GM19463 (cell line): ENCODE measurements around the gene TXNDC8.
A peak's percentile ranks its signal among the peaks of the same experiment; 100 is the strongest.
"Not testable (repeated sequence)": the region's sequence is repeated elsewhere in the genome, so short reads cannot be mapped to it uniquely, and the experiment has no call there.

Source experiments
- ATAC-seq: cut with Tn5 transposase; IDR thresholded peaks from one replicate; pipeline ENCODE4 v1.9.1; 2021; ENCODE audit warnings: mild to moderate bottlenecking, moderate library complexity; ENCODE audit not compliant: unreplicated experiment

TXNDC8 gene

DNA sequence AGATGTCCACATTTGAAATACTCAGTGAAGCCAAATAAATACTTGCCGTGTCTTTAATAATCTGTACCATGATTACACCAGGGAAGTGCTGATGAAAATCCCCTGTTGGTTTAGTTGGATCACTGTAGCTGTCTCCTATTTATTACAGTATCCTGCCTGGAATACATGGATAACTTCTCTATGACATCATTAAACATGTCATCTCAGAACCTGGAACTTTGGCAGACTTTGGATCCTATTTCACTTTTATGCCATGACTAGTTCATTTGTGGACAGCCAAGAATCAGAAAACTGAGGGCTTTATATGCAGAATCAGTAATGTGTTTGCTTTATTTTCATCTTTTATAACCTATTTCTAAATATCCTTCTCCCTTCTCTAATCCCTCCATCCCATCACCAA lies at the start of gene TXNDC8:
Gene TXNDC8, minus strand, starts transcription at position 137 of the 400 bp plus-strand sequence.
- no peak for ATAC-seq

DNA sequence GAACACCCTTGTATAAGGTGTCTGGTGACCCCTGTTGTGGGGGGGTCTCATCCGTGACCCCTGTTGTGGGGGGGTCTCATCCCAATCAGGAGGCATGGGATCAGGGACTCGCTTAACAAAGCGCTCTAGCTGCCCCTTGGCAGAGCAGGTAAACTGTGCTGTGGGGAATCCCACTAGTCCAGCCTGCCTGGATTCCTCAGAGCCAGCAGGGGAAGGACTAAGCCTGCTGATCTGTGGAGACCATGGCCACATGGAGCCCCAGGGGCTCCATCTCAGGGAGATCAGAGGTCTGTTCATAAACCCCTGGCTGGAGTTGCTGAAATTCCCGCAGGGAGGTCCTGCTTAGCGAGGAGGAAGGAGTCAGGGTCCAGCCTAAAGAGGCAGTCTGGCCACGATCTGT lies 45.8 kb upstream of the TXNDC8 start:
- no peak for ATAC-seq

DNA sequence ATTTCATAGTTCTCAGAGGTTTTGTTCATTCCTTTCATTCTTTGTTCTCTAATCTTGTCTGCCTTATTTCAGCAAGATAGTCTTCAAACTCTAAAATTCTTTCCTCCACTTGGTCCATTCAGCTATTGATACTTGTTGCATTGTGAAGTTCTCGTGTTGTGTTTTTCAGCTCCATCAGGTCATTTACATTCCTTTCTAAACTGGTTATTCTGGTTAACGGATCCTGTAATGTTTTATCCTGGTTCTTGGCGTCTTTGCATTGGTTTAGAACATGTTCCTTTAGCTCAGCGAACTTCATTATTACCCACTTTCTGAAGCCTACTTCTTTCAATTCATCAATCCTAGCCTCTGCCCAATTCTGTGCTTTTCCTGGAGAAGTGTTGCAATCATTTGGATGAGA lies 45.1 kb upstream of the TXNDC8 start:
- no peak for ATAC-seq

DNA sequence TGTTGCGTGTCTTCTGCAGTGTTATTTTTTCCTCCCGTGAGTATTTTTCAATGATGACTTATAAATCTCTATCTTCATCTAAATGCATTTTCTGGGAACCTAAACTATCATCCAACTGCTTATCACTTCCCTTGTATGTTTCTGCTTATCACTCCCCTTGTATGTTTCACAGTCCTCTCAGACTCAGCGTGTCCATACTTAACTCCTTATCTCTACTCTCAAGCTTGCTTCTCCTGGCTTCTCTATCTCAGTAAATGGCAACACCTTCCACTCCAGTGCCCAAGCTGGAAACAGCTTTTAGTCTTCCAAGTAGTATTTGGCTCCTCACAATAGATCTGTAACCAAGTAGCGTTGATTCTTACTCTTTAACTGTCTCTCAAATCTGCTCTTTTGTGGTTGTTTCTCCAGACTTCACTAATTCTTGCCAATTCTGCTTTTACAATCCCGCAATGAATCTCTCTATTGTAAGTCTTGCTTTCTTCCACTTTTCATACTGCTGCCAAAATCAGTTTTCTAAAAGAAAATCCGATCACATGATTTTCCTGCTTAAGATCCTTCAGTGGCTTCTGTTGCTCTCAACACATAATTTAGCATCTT lies 33.8 kb upstream of the TXNDC8 start:
- ATAC-seq = no peak

DNA sequence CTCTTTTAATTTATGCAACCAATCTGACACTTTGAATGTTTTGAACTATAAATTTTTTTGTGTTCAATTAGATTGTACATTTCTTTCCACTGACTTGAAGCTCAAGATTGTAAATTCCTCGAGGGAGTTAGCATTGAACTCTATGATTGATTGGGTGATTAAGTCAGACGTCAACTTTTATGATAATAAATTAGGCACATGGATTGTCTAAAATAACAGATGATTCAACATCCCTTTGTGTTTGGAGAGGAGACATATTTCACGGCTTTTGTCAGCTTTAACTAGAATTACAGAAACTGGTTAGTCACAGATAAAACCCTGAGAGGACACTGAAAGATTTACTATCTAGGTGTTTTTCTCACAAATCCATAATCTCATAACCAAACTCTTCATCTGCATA lies 32.7 kb upstream of the TXNDC8 start:
- no peak for ATAC-seq

DNA sequence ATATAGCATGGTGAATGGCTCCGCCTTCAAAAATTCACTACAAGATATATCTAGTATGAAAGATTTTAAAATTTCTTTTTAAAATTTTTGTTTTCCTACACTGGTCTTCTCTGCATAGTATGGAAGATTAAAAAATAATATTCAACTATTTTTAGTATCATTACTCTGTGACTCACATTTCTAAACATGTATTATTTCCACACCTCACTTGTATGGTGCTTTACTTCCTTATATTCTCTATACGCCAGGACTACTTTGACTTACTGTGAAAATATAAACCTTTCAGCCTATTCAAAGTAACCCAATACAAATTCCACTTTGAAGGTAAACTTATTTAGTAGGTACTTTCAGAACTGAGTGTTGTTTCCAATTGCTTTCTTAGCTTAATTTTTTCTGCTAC lies 26.8 kb upstream of the TXNDC8 start:
- ATAC-seq = no peak

DNA sequence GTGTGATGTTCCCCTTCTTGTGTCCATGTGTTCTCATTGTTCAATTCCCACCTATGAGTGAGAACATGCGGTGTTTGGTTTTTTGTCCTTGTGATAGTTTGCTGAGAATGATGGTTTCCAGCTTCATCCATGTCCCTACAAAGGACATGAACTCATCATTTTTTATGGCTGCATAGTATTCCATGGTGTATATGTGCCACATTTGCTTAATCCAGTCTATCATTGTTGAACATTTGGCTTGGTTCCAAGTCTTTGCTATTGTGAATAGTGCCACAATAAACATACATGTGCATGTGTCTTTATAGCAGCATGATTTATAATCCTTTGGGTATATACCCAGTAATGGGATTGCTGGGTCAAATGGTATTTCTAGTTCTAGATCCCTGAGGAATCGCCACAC lies 21.3 kb upstream of the TXNDC8 start:
- ATAC-seq = not testable (repeated sequence)

DNA sequence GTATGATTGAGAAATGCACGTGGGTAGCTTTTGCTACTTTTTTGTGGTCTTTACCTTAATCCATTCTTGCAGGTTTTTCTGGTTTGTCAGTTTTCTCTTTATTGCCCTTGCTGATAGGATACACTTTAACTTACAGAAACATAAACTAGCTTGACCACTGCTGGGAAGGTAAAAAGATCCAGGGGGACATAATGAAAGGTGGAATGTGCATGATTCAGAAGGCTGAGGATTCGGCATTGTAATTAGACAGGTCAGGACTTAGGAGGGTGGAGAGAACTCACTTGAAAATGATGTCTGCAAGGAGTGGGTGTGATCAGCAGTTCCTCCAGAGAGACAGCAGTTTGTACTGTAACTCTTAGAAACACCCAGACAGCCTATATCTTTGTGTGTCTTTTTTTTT lies 19.8 kb upstream of the TXNDC8 start:
- no peak for ATAC-seq

DNA sequence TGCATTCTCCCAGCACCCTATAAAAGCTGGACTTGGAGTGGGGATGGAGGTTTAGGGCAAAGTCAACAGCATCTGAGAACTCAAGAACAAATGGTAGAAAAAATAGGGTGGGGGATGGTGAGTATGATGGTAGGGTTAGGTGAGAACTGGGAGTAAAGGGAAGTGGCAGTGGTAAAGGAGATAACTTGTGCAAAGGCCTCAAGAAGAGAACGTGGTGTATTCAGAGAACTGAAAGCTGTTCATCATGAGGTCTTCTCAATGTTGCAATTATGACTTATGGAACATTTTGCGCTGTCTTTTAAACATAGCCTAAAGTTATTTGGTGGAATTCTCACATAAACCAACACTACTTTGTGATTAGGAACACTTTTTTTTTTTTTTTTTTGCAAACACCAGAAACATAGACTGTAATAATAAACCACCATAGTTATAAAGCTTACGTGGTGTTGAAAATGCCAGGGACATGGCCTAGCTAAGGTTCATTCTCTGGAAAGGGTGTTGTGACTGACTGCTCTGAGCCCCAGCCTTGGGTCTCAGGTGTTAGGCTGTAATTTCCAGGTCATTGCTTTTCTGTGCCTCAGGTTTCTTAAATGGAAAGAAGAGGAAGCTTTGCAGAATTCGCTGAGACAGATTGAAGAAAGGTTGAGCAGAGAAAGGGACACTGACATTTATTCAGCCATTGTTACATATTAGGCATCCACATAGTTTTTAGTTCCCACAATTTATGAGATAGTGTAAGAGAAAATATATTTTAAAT lies 19.2 kb upstream of the TXNDC8 start:
- no peak for ATAC-seq

DNA sequence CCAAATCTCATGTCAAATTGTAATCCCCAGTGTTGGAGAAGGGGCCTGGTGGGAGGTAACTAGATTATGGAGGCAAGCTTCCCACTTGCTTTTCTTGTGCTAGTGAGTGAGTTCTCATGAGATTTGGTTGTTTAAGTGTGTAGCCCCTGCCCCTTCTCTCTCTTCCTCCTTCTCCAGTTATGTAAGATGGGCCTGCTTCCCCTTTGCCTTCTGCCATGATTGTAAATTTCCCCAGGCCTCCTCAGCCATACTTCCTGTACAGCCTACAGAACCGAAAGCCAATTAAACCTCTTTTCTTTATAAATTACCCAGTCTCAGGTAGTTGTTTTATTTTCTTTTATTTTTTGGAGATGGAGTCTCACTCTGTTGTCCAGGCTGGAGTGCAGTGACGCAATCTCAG lies 18.2 kb upstream of the TXNDC8 start:
- ATAC-seq = no peak

DNA sequence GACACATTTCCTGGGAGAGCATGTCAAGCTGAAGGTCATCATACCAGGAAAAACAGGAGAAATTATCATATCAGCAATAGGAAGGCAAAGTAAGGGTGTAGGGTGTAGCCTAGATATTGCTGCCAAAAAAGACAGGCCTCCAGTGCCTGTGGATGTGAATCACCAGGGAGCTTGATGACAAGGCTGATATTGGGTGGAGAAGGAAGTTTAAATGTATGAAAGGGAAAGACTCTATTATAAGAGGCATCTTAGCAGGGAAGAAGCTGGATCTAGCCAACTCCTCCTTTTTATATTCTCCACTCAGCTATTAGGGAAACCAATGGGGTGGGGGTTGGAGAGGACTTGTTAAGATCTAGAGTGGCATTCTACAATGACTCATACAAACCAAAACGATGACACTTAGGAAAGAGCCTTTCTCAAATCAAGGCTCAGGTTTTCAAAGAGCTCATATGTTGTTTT lies 13.4 kb upstream of the TXNDC8 start:
- ATAC-seq = no peak

DNA sequence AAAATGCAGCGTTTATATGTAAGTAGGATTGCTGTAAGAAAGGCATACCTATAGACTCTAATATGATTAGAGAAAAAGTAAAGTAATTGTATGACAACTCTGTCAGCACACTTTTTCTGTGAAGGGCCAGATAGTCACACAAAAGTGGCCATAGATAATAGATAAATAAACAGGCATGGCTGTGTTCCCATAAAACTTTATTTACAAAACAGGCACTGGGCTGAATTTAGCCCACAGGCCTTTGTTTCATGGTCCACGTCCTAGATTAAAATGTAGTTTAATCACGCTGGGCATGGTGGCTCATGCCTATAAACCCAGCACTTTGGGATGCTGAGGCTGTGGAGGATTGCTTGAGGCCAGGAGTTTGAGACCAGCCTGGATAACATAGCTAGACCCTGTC lies 8.7 kb upstream of the TXNDC8 start:
- ATAC-seq = no peak

DNA sequence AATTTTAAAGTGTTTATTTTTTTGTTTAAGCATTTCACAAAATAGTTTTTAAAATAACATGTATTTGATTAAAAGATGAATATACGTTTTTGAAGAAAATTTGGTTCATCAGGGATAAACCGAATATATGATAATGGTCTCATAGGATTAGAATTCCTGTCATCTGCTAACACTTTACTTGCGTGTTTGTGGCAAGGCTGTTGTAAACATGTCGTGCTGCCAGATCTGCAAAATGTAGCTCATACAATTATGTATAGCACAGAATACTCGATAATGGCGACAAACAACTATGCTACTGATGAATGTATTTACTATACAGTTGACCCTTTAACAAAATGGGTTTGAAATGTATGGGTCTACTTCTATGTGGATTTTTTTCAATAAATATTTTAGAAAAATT lies 7.2 kb upstream of the TXNDC8 start:
- ATAC-seq = no peak

DNA sequence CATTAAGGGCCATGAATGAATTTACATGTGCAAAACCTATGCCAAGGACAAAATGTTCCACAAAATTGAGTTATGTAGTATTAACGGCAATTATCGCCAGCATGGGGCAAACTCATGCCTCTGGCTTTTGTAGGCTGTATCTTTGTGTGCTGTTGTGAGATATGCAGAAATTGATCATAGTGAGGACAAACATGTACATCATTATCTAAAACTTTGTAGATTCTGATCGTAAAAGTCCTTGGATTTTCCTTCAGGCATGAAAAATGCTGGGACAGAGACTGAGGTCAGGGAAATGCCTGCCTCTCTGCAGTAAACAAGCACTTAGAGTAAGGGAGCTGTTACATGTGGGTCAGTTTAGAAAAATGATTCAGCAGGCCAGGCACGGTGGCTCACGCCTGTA lies 5.9 kb upstream of the TXNDC8 start:
- no peak for ATAC-seq

DNA sequence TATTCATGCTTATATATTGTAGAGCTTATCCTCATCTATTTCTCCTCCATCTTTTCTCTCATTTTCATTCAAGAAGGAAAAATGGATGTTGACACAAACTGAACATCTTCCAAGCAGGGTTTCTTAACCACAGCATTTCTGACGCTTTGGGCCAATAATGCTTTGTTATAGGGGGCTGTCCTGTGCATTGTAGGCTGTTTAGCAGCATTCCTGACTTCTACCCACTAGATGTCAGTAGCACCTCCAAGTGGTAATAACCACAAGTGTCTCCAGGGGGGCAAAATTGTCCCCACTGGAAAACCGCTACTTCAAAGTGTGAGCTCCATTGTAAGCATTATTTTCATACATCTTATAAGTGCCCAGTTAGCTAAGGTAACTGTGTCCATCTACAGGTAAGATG lies 2.6 kb upstream of the TXNDC8 start:
- no peak for ATAC-seq

DNA sequence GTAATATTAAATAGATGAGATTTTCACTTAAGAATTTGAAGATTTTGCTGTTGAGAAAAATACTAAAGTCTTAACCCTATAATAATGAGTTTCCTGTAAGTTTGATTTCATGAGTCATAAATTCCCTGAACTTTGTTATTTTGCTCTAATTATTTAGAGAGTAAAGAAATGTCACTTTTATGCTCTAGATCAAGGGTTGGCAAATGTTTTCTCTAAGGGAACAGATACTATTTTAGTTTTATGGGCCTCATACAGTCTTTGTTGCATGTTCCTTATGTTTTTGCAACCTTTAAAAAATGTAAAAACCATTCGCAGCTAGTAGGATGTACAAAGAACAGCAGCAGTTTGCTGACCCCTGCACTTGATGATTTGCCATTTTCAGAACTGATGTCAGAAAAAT lies 480 bp upstream of the TXNDC8 start:
- no peak for ATAC-seq

DNA sequence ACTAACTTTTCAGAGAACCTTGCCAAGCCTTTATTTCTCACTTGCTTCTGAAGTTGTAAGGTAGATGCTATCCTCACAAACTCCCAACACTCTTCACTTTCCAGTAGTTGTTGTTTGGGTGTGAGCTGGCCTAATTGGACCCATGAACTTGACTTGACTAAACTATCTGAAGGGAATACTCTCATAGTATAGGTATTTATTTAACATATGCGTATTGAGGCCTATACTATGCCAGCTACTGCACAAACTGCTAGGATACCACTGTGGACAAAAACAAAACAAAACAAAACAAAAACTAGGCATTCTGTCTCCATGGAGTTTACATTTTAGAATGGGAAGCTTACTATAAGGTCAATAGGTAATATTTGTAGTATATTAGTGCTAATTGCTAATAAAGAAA lies 1.3 kb downstream of the TXNDC8 start:
- no peak for ATAC-seq

DNA sequence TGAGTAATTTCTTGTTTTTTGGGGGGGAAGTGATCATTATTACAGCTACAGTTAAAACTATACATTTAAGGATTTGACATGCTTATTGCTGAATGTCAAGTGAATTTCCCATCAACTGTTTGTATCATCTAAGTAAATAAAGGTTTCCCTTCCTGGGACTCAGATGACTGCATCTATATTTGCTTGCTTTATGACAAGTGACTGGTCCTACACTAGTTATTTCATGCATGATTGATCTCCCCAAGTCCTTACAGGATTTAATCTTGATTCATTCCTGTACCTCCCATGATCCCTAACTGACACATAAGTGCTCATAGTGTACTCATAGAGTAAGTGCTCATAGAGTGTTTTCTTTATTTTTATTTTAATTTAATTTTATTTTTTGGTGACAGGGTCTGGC lies 2.8 kb downstream of the TXNDC8 start:
- no peak for ATAC-seq

DNA sequence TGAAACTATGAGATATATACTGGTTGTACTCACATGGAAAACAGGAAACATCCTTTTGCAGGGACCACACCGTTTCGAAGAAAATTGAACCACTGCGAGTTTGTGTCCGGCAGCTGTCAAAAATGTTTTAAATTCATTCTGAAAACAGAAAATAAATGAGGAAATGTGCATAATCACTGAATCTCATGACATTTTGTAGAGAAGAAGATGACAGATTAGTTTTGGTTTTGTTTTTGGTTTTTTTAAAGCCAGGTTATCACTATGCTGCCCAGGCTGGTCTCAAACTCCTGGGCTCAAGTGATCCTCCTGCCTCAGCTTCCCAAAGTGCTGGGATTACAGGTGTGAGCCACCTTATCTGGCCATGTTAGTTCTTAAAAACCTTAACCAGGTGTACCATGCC lies 3.5 kb downstream of the TXNDC8 start:
- ATAC-seq = peak; percentile 61

DNA sequence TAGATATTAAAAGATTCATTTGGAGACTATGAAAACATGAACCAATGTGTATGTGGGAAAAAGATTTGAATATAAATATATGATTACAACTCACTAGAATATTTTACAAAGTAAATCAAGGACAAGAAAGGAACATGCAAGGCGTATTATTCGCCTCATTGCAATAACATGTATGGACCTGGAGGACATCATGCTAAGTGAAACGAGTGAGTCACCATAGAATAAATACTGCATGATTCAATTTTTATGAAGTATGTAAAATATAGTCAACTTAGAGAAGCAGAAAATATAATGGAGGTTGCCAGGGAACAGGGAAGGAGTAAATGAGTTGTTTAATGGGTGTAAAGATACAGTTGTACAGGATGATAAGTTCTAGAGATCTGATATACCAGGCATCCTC lies 4.9 kb downstream of the TXNDC8 start:
- ATAC-seq = no peak

DNA sequence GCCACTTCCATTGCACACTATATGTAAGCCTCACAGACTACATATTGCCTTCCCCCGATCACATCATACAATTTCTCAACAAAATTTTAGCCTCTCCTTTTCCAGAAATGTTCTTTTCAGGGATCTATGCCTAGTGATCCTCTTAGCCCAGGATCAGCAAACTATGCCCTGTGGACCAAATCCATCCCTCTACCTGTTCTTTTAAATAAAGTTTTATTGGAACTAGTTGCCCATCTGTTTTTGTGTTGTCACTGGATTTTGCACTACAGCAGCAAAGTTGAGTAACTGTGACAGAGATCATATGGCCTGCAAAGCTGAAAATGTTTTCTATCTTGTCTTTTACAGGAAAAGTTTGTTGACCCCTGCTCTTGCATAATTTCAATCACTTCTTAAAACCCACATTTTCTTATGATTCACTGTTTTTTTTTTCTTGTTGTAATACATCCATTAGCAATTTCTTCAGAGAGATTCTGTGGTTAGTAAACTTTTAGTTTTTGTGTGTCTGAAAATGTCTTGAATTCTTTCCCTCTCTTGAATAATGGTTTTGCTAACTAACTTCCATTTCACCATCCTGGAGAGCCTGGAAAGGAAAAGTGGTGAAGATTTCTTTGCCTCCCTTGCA lies 7.1 kb downstream of the TXNDC8 start:
- no peak for ATAC-seq

DNA sequence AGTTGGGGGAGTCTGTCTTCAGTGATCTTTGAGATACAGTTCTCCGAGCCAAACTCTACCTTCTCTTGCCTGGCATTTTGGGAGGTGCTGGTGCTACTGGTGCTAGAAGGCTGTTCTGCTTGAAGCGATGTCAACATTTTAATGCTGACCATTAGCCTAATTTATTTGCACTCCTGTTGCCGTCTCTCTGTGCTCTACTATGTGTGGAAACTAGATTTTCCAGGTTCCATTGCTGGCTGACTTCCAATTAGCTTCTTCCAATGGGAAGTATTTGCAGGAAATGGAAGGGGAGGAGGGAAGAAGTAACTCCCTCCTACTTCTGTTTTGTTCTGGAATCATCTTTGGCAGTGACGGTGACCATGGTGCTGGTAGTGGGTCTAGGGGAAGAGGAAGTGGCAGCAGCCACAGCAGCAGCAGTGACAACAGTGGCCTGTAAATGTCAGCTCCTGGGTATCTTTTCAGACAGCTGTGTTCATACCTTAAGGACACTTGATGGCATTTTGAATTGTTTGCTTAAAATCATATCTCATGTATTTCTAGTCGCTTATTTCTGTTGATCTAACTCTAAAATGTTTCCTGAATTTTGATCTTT lies 7.9 kb downstream of the TXNDC8 start:
- ATAC-seq = no peak
